SK-N-SH (cell line): ENCODE data around the gene MAD1L1. TPM values are rescaled to one million over a fixed set of nuclear protein-coding genes. Genes with fewer than 3 reads are reported as not detected.
"Not testable (repeated sequence)": the region's sequence is repeated elsewhere in the genome, so short reads cannot be mapped to it uniquely, and the experiment has no call there.

Experiments
- CTCF ChIA-PET: fragments of 300-600, 350-600 bp; formaldehyde crosslinking; extraction: SDS; loops from one replicate; lab custom pipeline; 2021; lab: Yijun Ruan, JAX
- POLR2A ChIA-PET: fragments of 350-600 bp; sonication (Branson Sonifier 250); formaldehyde crosslinking; extraction: SDS; loops from one replicate; lab custom pipeline; 2020; ENCODE audit warnings: antibody characterized with exemption, inconsistent platforms; lab: Yijun Ruan, JAX
- DNase-seq: peaks from one replicate; pipeline ENCODE4 v3.0.0; 2012
- H2AFZ ChIP-seq: fragments of 200-600 bp; sonication (generic); 2 replicates; pipeline ENCODE4 v1.8.1; 2016; ENCODE audit warnings: antibody characterized with exemption, mild to moderate bottlenecking, low read depth
- H3F3A ChIP-seq: fragments of 200-600 bp; sonication (generic); replicated peaks from 2 replicates; pipeline ENCODE3; 2016; ENCODE audit warnings: antibody characterized with exemption, mild to moderate bottlenecking; ENCODE audit not compliant: insufficient read depth
- H3K27ac ChIP-seq, 2 experiments: fragments of 200-500 bp in 1 of 2; fragments of 200-600 bp in 1 of 2; sonication (Bioruptor generic) in 1 of 2; sonication (generic), shearing (Covaris generic) in 1 of 2; 2 replicates each; pipeline versions ENCODE4 v1.5.1 to v1.6.1; 2014 to 2016; ENCODE audit warnings: low read depth in 2 of 2, inconsistent platforms in 1 of 2, low read length in 1 of 2, mild to moderate bottlenecking in 1 of 2, mixed read lengths in 1 of 2
- H3K27me3 ChIP-seq: fragments of 200-600 bp; sonication (generic), shearing (Covaris generic); 2 replicates; pipeline ENCODE4 v1.6.1; 2016; ENCODE audit warnings: mixed run types; ENCODE audit not compliant: insufficient read depth
- H3K36me3 ChIP-seq, 2 experiments: fragments of 200-500 bp in 1 of 2; fragments of 200-600 bp in 1 of 2; sonication (Bioruptor generic) in 1 of 2; sonication (generic) in 1 of 2; replicated peaks in 1 of 2; 2 replicates each; pipeline versions ENCODE3 to v1.5.1; 2014 to 2016; ENCODE audit warnings: low read length in 1 of 2, mild to moderate bottlenecking in 1 of 2; ENCODE audit not compliant: insufficient read depth in 2 of 2, control insufficient read depth in 1 of 2
- H3K4me1 ChIP-seq, 2 experiments: fragments of 200-500 bp in 1 of 2; fragments of 200-600 bp in 1 of 2; sonication (Bioruptor generic) in 1 of 2; sonication (generic), shearing (Covaris generic) in 1 of 2; 2 replicates each; pipeline versions ENCODE4 v1.5.1 to v1.6.1; 2014 to 2016; ENCODE audit warnings: low read depth in 1 of 2, low read length in 1 of 2, mixed run types in 1 of 2; ENCODE audit not compliant: insufficient read depth in 2 of 2, control insufficient read depth in 1 of 2
- H3K4me2 ChIP-seq: fragments of 200-600 bp; sonication (generic), shearing (Covaris generic); 2 replicates; pipeline ENCODE4 v1.6.1; 2017; ENCODE audit warnings: mixed run types
- H3K4me3 ChIP-seq, 2 experiments: fragments of 200-500 bp in 1 of 2; fragments of 200-600 bp in 1 of 2; sonication (Bioruptor generic) in 1 of 2; sonication (generic), shearing (Covaris generic) in 1 of 2; 2 replicates each; pipeline versions ENCODE4 v1.5.1 to v1.8.1; 2014 to 2016; ENCODE audit warnings: low read depth in 2 of 2, inconsistent platforms in 1 of 2, low read length in 1 of 2, mild to moderate bottlenecking in 1 of 2, mixed read lengths in 1 of 2, moderate library complexity in 1 of 2
- H3K79me2 ChIP-seq: fragments of 200-600 bp; sonication (generic); 2 replicates; pipeline ENCODE4 v1.8.1; 2017; ENCODE audit warnings: mild to moderate bottlenecking; ENCODE audit not compliant: insufficient read depth
- H3K9ac ChIP-seq: fragments of 200-600 bp; sonication (generic); 2 replicates; pipeline ENCODE4 v1.6.1; 2017; ENCODE audit warnings: mixed run types
- H3K9me2 ChIP-seq: fragments of 200-600 bp; sonication (generic); 2 replicates; pipeline ENCODE4 v1.6.1; 2017; ENCODE audit warnings: mixed run types
- H3K9me3 ChIP-seq: fragments of 200-600 bp; sonication (generic); 2 replicates; pipeline ENCODE4 v1.6.1; 2017; ENCODE audit warnings: mixed run types, mild to moderate bottlenecking, moderate library complexity
- H4K20me1 ChIP-seq: fragments of 200-600 bp; sonication (generic); 2 replicates; pipeline ENCODE4 v1.6.1; 2017; ENCODE audit warnings: mild to moderate bottlenecking, mixed run types; ENCODE audit not compliant: insufficient read depth
- ELF1 ChIP-seq: IDR thresholded peaks from 2 replicates; pipeline ENCODE4 v1.4.0; 2012
- GATA2 ChIP-seq: sonication (generic); formaldehyde crosslinking; IDR thresholded peaks from 2 replicates; pipeline ENCODE4 v1.5.0; 2020; ENCODE audit warnings: mild to moderate bottlenecking, missing genetic modification reagents
- MEF2A ChIP-seq: IDR thresholded peaks from 2 replicates; pipeline ENCODE4 v1.4.0; 2012; ENCODE audit warnings: low read depth, borderline replicate concordance
- SMC3 ChIP-seq: IDR thresholded peaks from 2 replicates; pipeline ENCODE4 v1.6.1; 2012; ENCODE audit warnings: low read depth, low read length, improper control_type of control experiment
- TAF1 ChIP-seq: IDR thresholded peaks from 2 replicates; pipeline ENCODE4 v1.6.1; 2012; ENCODE audit warnings: low read depth, mild to moderate bottlenecking, low read length, moderate library complexity, borderline replicate concordance
- TCF12 ChIP-seq: IDR thresholded peaks from 2 replicates; pipeline ENCODE4 v1.4.0; 2012
- TEAD4 ChIP-seq: IDR thresholded peaks from 2 replicates; pipeline ENCODE4 v1.4.0; 2012; ENCODE audit warnings: mild to moderate bottlenecking, borderline replicate concordance; ENCODE audit not compliant: insufficient read depth
- WGBS: methylation state at CpG from one replicate; pipeline ENCODE4 v1.1.6; 2017; ENCODE audit warnings: low lambda C conversion rate; 5-methylcytosine and 5-hydroxymethylcytosine counted together
- polyA plus RNA-seq, 3 experiments: library from polyadenylated mRNA; depleted of rRNA; stranded (reverse); fragments of >200 nt; gene quantifications; 2 replicates each; pipeline ENCODE4 v1.2.3, GENCODE V29; 2012
- TF ChIP-seq, protein P1 (sequence below): fragments of 150-350 bp; IDR thresholded peaks from 2 replicates; pipeline ENCODE4 v1.6.1; 2016; ENCODE audit warnings: mild to moderate bottlenecking, low read depth, low read length
- TF ChIP-seq, protein P2 (sequence below): IDR thresholded peaks from 2 replicates; pipeline ENCODE4 v1.4.0; 2012; ENCODE audit warnings: low read depth
- TF ChIP-seq, protein P3 (sequence below): IDR thresholded peaks from 2 replicates; pipeline ENCODE4 v1.6.1; 2012; ENCODE audit warnings: mild to moderate bottlenecking, low read depth, low read length, moderate library complexity
- TF ChIP-seq, protein P4 (sequence below): fragments of 200-600 bp; sonication (generic); IDR thresholded peaks from 2 replicates; pipeline ENCODE4 v1.6.1; 2017; ENCODE audit warnings: antibody characterized with exemption, mild to moderate bottlenecking, moderate library complexity
- TF ChIP-seq, protein P5 (sequence below): IDR thresholded peaks from 2 replicates; pipeline ENCODE4 v1.4.0; 2012; ENCODE audit warnings: low read depth, borderline replicate concordance

Gene MAD1L1
- polyA plus RNA-seq, 1 of the 3 experiments (the other 2 are of a cell fraction): 46.2 TPM

DNA sequence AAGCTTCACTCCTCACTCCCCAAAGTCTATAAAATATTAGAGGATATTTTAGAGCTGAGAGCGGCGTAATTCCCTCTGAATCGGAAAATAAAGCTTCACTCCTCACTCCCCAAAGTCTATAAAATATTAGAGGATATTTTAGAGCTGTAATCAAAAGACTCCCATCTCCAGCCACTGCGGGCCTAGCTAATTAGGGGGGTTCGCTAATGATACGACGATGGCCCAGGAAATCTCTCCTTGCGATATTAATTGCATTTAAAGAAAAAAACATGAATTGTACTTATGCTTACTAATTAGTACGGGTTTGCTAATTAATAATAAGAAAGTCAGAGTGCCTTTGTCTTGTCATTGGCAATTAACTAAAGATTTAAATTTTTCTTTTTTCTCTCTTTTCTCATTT, 235.9 kb downstream of the MAD1L1 start:
- H3K9me2 ChIP-seq: no peaks in the 10 kb centered on the region
- no peaks in the 10 kb centered on the region for H3K36me3 ChIP-seq
- DNase-seq: no peak
- H3F3A ChIP-seq: no peaks in the 10 kb centered on the region
- H4K20me1 ChIP-seq: no peaks in the 10 kb centered on the region
- ChIA-PET CTCF (interaction anchor here (1.1 to 1.3 kb wide), 2 partner anchors 12 to 20 kb away, joined by 3 to 4 read pairs; no protein-coding TSS in a partner anchor), POLR2A (no interaction called here)
- no peaks in the 10 kb centered on the region for H3K9me3 ChIP-seq
- TF ChIP-seq, protein P1, sequence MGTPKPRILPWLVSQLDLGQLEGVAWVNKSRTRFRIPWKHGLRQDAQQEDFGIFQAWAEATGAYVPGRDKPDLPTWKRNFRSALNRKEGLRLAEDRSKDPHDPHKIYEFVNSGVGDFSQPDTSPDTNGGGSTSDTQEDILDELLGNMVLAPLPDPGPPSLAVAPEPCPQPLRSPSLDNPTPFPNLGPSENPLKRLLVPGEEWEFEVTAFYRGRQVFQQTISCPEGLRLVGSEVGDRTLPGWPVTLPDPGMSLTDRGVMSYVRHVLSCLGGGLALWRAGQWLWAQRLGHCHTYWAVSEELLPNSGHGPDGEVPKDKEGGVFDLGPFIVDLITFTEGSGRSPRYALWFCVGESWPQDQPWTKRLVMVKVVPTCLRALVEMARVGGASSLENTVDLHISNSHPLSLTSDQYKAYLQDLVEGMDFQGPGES: no peak
- TF ChIP-seq, protein P2, sequence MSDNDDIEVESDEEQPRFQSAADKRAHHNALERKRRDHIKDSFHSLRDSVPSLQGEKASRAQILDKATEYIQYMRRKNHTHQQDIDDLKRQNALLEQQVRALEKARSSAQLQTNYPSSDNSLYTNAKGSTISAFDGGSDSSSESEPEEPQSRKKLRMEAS: no peak
- TF ChIP-seq SMC3: no peak
- no peak for TF ChIP-seq TCF12
- no peak for TF ChIP-seq TEAD4
- TF ChIP-seq TAF1: no peak
- TF ChIP-seq, protein P3, sequence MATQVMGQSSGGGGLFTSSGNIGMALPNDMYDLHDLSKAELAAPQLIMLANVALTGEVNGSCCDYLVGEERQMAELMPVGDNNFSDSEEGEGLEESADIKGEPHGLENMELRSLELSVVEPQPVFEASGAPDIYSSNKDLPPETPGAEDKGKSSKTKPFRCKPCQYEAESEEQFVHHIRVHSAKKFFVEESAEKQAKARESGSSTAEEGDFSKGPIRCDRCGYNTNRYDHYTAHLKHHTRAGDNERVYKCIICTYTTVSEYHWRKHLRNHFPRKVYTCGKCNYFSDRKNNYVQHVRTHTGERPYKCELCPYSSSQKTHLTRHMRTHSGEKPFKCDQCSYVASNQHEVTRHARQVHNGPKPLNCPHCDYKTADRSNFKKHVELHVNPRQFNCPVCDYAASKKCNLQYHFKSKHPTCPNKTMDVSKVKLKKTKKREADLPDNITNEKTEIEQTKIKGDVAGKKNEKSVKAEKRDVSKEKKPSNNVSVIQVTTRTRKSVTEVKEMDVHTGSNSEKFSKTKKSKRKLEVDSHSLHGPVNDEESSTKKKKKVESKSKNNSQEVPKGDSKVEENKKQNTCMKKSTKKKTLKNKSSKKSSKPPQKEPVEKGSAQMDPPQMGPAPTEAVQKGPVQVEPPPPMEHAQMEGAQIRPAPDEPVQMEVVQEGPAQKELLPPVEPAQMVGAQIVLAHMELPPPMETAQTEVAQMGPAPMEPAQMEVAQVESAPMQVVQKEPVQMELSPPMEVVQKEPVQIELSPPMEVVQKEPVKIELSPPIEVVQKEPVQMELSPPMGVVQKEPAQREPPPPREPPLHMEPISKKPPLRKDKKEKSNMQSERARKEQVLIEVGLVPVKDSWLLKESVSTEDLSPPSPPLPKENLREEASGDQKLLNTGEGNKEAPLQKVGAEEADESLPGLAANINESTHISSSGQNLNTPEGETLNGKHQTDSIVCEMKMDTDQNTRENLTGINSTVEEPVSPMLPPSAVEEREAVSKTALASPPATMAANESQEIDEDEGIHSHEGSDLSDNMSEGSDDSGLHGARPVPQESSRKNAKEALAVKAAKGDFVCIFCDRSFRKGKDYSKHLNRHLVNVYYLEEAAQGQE: no peak
- TF ChIP-seq, protein P4, sequence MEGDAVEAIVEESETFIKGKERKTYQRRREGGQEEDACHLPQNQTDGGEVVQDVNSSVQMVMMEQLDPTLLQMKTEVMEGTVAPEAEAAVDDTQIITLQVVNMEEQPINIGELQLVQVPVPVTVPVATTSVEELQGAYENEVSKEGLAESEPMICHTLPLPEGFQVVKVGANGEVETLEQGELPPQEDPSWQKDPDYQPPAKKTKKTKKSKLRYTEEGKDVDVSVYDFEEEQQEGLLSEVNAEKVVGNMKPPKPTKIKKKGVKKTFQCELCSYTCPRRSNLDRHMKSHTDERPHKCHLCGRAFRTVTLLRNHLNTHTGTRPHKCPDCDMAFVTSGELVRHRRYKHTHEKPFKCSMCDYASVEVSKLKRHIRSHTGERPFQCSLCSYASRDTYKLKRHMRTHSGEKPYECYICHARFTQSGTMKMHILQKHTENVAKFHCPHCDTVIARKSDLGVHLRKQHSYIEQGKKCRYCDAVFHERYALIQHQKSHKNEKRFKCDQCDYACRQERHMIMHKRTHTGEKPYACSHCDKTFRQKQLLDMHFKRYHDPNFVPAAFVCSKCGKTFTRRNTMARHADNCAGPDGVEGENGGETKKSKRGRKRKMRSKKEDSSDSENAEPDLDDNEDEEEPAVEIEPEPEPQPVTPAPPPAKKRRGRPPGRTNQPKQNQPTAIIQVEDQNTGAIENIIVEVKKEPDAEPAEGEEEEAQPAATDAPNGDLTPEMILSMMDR: no peak
- no peak for TF ChIP-seq MEF2A
- no peak for TF ChIP-seq ELF1
- TF ChIP-seq, protein P5, sequence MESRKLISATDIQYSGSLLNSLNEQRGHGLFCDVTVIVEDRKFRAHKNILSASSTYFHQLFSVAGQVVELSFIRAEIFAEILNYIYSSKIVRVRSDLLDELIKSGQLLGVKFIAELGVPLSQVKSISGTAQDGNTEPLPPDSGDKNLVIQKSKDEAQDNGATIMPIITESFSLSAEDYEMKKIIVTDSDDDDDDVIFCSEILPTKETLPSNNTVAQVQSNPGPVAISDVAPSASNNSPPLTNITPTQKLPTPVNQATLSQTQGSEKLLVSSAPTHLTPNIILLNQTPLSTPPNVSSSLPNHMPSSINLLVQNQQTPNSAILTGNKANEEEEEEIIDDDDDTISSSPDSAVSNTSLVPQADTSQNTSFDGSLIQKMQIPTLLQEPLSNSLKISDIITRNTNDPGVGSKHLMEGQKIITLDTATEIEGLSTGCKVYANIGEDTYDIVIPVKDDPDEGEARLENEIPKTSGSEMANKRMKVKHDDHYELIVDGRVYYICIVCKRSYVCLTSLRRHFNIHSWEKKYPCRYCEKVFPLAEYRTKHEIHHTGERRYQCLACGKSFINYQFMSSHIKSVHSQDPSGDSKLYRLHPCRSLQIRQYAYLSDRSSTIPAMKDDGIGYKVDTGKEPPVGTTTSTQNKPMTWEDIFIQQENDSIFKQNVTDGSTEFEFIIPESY: no peak
- TF ChIP-seq GATA2 (CRISPR knock-in tag): no peak
- H3K27me3 ChIP-seq: no peaks in the 10 kb centered on the region
- H3K27ac ChIP-seq: no peak overlapping the region
- WGBS: 97% methylated on average over 9 of the region's 9 CpGs
- no peak overlapping the region for H2AFZ ChIP-seq
- H3K4me3 ChIP-seq: no peak overlapping the region
- no peak overlapping the region for H3K9ac ChIP-seq
- H3K4me1 ChIP-seq: peaks cover 0 to 45% of the 10 kb centered on the region in 2 experiments; a peak in 1 of 4 replicates
- H3K4me2 ChIP-seq: no peak overlapping the region
- H3K79me2 ChIP-seq: no peaks in the 10 kb centered on the region

DNA sequence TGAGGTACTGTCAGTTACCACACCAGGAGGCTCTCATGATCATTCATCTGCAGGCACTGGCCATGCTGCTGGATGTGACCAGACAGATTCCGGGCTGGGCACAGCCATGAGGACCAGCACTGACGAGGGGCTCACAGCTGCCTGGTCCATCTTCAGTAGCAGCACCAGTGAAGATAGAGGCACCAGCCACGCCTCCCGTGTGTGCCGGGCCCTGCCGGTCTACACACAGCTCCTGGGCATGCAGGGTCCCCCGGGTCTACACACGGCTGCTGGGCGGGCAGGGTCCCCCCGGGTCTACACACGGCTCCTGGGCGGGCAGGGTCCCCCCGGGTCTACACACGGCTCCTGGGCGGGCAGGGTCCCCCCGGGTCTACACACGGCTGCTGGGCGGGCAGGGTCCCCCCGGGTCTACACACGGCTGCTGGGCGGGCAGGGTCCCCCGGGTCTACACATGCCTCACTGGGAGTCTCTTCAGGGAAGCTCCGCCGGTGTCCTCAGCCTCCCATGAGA, 236.8 kb downstream of the MAD1L1 start:
- H3K9me3 ChIP-seq, H3F3A ChIP-seq, H4K20me1 ChIP-seq, H3K27me3 ChIP-seq, H3K27ac ChIP-seq, H3K9me2 ChIP-seq, H3K9ac ChIP-seq, H3K4me2 ChIP-seq, POLR2A ChIA-PET, H3K4me3 ChIP-seq, H3K36me3 ChIP-seq, H3K79me2 ChIP-seq, H2AFZ ChIP-seq, DNase-seq: not testable (repeated sequence)
- CTCF ChIA-PET: interaction anchor here (1.1 to 1.6 kb wide), 3 partner anchors 10 to 417 kb away, joined by 3 to 4 read pairs (median 3); no protein-coding TSS in a partner anchor
- WGBS: 93% methylated on average over 16 of the region's 24 CpGs
- peaks cover 0 to 36% of the 10 kb centered on the region in 2 experiments; a peak in 1 of 4 replicates for H3K4me1 ChIP-seq
